Testis (tissue), 3 donors: ENCODE data around the gene HOXA2. TPM values are rescaled to one million over a fixed set of nuclear protein-coding genes. Genes with fewer than 3 reads are reported as not detected.

Source experiments
- DNase-seq: peaks from one replicate; pipeline ENCODE4 v3.0.0-alpha.2; 2019
- H3K27ac ChIP-seq, 2 donors: fragments of 200-600 bp; sonication (generic); one replicate each; pipeline ENCODE4 v1.5.1; 2019
- H3K27me3 ChIP-seq: fragments of 200-600 bp; sonication (generic); one replicate; pipeline ENCODE4 v1.5.1; 2019
- H3K36me3 ChIP-seq: fragments of 200-600 bp; sonication (generic); one replicate; pipeline ENCODE4 v1.5.1; 2017; ENCODE audit warnings: low read depth; ENCODE audit errors: missing control alignments
- H3K4me1 ChIP-seq: fragments of 200-600 bp; sonication (generic); one replicate; pipeline ENCODE4 v1.5.1; 2019
- H3K4me3 ChIP-seq, 2 donors: fragments of 200-600 bp; sonication (generic); one replicate each; pipeline ENCODE4 v1.5.1; 2017 to 2019
- H3K9me3 ChIP-seq: fragments of 200-600 bp; sonication (generic); one replicate; pipeline ENCODE4 v1.5.1; 2017
- POLR2A ChIP-seq: fragments of 450-650 bp; IDR thresholded peaks from one replicate; pipeline ENCODE4 v1.6.1; 2017; ENCODE audit warnings: antibody characterized with exemption, mild to moderate bottlenecking, moderate library complexity
- WGBS, 2 donors: methylation state at CpG; one replicate each; pipeline ENCODE4 v1.1.5; 2018; 5-methylcytosine and 5-hydroxymethylcytosine counted together
- intact Hi-C: fragments of 100-400 bp; cut with DNase I; formaldehyde crosslinking; loops from one replicate; pipeline ENCODE4 v1.15.1; 2023; ENCODE audit warnings: low total_unique reads
- polyA plus RNA-seq: library from polyadenylated mRNA; stranded (reverse); fragments of 350-450 nt; fragmentation: Illumina TruSeq; extraction: RNeasy Lipid Tissue Mini Kit (QIAGEN cat#74804); gene quantifications from one replicate; pipeline ENCODE4 v1.2.3, GENCODE V29; 2014; ENCODE audit warnings: low read depth, low replicate concordance; ENCODE audit not compliant: insufficient read depth
- total RNA-seq, 2 donors: library from RNA; depleted of rRNA; stranded (reverse); fragments of >200 nt; gene quantifications; one replicate each; pipeline ENCODE4 v1.2.3, GENCODE V29; 2016
- TF ChIP-seq, protein P1 (sequence below), 3 experiments: fragments of 450-650 bp in 2 of 3; fragments of 200-600 bp in 1 of 3; sonication (generic) in 1 of 3; IDR thresholded peaks; one replicate each; pipeline ENCODE4 v1.5.1; 2016 to 2019; ENCODE audit warnings: antibody characterized with exemption in 3 of 3, mild to moderate bottlenecking in 2 of 3, moderate library complexity in 1 of 3

Gene HOXA2
- total and polyA plus RNA-seq, 3 donors from 2014 or later, result 0.31 to 0.32 TPM; not detected in 1

GRCh38 chr7:27117887-27118491 lies 15.5 kb upstream of the HOXA2 start:
- Histone ChIP-seq H3K4me3 (no peak overlapping the region), H3K27me3 (no peaks in the 10 kb centered on the region), H3K4me1 (no peaks in the 10 kb centered on the region), H3K36me3 (no peaks in the 10 kb centered on the region), H3K9me3 (no peaks in the 10 kb centered on the region), H3K27ac (no peak overlapping the region)
- intact Hi-C loops, result no loop called here
- no peak for TF ChIP-seq POLR2A
- TF ChIP-seq, protein P1, sequence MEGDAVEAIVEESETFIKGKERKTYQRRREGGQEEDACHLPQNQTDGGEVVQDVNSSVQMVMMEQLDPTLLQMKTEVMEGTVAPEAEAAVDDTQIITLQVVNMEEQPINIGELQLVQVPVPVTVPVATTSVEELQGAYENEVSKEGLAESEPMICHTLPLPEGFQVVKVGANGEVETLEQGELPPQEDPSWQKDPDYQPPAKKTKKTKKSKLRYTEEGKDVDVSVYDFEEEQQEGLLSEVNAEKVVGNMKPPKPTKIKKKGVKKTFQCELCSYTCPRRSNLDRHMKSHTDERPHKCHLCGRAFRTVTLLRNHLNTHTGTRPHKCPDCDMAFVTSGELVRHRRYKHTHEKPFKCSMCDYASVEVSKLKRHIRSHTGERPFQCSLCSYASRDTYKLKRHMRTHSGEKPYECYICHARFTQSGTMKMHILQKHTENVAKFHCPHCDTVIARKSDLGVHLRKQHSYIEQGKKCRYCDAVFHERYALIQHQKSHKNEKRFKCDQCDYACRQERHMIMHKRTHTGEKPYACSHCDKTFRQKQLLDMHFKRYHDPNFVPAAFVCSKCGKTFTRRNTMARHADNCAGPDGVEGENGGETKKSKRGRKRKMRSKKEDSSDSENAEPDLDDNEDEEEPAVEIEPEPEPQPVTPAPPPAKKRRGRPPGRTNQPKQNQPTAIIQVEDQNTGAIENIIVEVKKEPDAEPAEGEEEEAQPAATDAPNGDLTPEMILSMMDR (IDR thresholded peaks at IDR 0.05), result no peak
- DNase-seq, result no peak
- 24 to 31% methylated on average over 19 of the region's 19 CpGs for WGBS, 2 donors

DNA sequence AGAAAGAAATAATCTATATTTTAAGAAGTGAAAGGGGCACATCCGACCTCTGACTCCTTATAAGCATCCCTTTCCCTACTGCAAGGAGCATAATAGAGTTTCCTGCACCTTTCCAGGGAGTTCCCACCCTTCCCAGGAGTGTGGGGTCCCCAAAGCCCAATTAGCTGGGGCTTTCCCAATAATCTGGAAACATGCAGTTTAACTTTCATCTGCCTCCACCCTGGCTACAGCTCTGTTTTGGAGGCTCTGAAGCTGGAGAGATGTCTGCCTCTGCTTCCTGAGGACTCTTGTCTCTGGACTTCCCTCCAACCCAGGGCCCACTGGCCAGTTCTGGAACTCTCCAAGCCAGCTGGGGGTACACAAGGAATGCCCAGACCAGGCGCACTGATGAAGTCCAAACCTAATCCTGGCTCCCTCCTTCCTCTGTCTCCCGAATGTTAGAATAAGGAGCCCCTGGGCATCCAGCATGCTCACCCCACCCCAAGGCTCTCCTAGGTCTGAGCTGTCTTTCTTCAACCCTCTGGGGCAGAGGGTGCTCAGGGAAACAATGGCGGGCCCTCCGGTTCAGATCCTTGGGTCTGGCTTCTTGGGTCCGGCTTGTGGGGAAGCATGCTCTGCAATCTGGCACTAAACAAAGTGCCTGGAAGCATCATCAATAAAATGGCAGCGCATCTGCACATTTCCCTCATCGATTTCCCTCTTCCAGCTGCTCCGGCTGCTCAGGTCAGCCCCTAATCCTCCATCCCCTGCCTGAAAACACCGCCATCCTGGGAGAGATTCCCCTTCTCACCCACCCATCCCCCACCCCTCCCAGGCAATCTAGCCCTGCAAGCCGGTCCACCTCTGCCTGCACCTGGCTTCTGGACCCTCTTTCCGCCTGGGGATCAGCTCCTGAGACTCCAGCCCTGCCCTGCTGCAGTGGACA lies 14.7 kb upstream of the HOXA2 start:
- Histone ChIP-seq H3K4me1 (no peaks in the 10 kb centered on the region), H3K4me3 (no peak overlapping the region)
- WGBS, 2 donors, result 31 to 52% methylated on average over 12 of the region's 12 CpGs

DNA sequence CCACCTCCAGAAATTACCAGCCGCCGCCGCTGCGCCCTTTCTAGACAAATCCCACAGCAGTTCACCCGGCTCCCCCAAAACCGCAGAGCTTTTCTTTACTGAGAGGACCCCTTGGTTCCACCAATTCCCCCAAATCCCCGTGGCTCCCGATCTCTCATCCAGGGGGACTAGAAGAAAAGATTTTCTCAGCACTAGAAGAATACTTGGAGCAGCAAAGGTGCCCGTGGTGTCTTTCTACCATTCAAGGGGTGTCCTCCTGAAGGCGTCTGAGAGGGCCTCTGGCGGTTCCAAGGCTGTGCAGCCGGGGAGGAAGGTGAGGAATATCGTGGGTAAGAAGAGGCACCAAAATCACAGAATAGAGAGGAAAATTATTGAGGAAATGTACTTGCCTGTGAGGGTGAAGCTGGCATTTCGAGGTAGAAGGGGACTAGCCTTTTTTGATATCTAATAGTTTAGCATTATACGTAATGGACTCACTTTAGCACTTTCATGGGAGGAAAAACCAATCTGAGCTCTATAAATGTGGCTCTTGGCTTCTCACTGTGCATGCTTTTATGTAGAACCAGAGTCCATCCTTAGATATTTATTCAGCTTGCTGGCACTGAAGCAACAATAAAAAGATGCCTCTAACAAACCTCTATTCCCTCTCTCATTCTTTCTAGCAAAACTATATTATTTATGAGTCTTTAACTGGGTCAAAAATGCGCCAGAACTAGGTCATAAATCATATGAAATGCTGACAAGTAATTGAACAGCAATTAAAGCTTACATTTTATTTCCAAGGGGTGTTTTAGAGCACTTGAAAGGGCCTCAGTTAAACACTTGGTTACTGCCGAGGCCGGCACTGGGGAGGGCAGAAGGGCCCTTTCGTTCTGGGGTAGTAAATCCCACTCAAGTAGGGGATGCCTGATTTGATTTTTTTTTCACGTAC lies 13.8 kb upstream of the HOXA2 start:
- no peaks in the 10 kb centered on the region for H3K9me3 ChIP-seq
- no peaks in the 10 kb centered on the region for H3K36me3 ChIP-seq
- TF ChIP-seq, protein P1 (IDR thresholded peaks at IDR 0.05), result no peak
- TF ChIP-seq POLR2A, result no peak
- H3K27me3 ChIP-seq, result no peaks in the 10 kb centered on the region
- WGBS, 2 donors, result 40 to 50% methylated on average over 20 of the region's 20 CpGs
- H3K27ac ChIP-seq, result no peak overlapping the region
- intact Hi-C loops, result no loop called here
- no peak overlapping the region for H3K4me3 ChIP-seq
- DNase-seq, result no peak
- H3K4me1 ChIP-seq, result no peaks in the 10 kb centered on the region

More for the DNA sequence above, 14.7 kb upstream of the HOXA2 start:
- TF ChIP-seq POLR2A, result no peak
- TF ChIP-seq, protein P1 (IDR thresholded peaks at IDR 0.05), result no peak
- Histone ChIP-seq H3K27me3 (no peaks in the 10 kb centered on the region), H3K9me3 (no peaks in the 10 kb centered on the region), H3K36me3 (no peaks in the 10 kb centered on the region), H3K27ac (no peak overlapping the region)
- no peak for DNase-seq
- intact Hi-C loops, result no loop called here

DNA sequence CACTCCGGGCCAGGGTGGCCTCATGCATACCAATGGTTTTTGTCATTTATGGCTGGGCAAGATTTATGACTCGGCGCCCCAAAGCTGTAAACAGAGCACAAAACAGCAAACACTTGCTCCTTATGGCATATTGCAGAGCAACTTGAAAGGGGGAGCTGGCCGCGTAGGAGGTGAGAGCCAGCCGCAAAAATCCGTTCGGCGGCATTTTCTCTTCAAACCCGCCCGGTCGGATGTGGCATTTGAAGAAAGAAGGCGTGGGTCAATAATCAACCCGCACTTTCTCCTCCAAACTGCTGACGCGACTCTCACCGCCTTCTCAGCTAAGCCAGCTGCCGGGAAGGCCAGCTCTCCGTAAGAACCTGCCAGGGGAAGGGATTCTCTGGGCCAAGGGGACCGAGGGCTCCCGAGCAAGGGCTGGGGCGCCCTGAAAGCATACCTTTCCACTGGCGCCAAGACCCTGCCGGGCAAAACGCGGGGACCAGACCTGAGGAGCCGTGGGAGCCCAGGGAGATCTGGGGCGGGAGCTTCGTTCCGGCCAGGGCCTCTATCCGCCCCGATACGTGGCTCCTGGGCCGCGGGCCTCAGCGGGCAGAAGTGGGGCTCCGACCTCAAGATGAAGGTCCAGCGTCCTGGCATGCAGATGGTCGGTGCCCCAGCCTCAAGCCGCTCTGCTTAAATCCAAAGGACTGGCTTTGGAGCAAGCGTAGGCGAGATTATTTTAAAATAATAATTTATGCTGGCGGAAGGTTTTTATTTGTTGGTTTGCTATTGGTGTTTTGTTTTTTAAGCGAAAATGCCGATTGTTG lies 12.9 kb upstream of the HOXA2 start:
- no peak for DNase-seq

More for the DNA sequence above, 12.9 kb upstream of the HOXA2 start:
- Histone ChIP-seq H3K27ac (no peak overlapping the region), H3K4me1 (no peaks in the 10 kb centered on the region), H3K4me3 (no peak overlapping the region), H3K36me3 (no peaks in the 10 kb centered on the region), H3K9me3 (no peaks in the 10 kb centered on the region), H3K27me3 (no peaks in the 10 kb centered on the region)
- 10 to 16% methylated on average over 42 of the region's 45 CpGs for WGBS, 2 donors
- intact Hi-C loops, result no loop called here
- TF ChIP-seq, protein P1 (IDR thresholded peaks at IDR 0.05), result no peak
- no peak for TF ChIP-seq POLR2A
